Suprapubic skin (tissue), 4 donors: ENCODE data around the gene LPAR3.

Experiments used
- CTCF ChIP-seq, 2 donors: fragments of 200-600 bp in 1 of 2; fragments of 450-650 bp in 1 of 2; sonication (generic) in 1 of 2; IDR thresholded peaks; one replicate each; pipeline ENCODE4 v1.5.1; 2016 to 2019; ENCODE audit warnings: antibody characterized with exemption in 2 of 2, mild to moderate bottlenecking in 1 of 2, moderate library complexity in 1 of 2
- EP300 ChIP-seq: sonication (generic); formaldehyde crosslinking; IDR thresholded peaks from one replicate; pipeline ENCODE4 v1.6.1; 2017; ENCODE audit warnings: antibody characterized with exemption
- POLR2A ChIP-seq, 2 donors: fragments of 450-650 bp; IDR thresholded peaks; one replicate each; pipeline ENCODE4 v1.6.1; 2017; ENCODE audit warnings: antibody characterized with exemption in 2 of 2, mild to moderate bottlenecking in 2 of 2, moderate library complexity in 2 of 2
- POLR2AphosphoS5 ChIP-seq, 3 donors: sonication (generic); formaldehyde crosslinking; IDR thresholded peaks; one replicate each; pipeline ENCODE4 v1.6.1; 2017; ENCODE audit warnings: antibody characterized with exemption in 3 of 3

GRCh38 chr1:84771895-84772294, 121.1 kb downstream of the LPAR3 start:
- no peak for TF ChIP-seq CTCF (IDR thresholded peaks at IDR 0.05)
- no peak for TF ChIP-seq POLR2AphosphoS5 (IDR thresholded peaks at IDR 0.05)
- TF ChIP-seq POLR2A (IDR thresholded peaks at IDR 0.05): no peak
- no peak for TF ChIP-seq EP300
